K562 (cell line): ENCODE measurements around the gene ARID5B. TPM values are rescaled to one million over a fixed set of nuclear protein-coding genes. Genes with fewer than 3 reads are reported as not detected.

ENCODE experiments used
- ATAC-seq: fragments of 200-7000 bp; cut with Tn5 transposase; 3 replicates; pipeline ENCODE4 v1.9.1; 2020; ENCODE audit warnings: moderate library complexity
- BruUV-seq: library from RNA; stranded (reverse); fragments of 400-500 nt; replicated peaks from 2 replicates; lab custom pipeline; 2021; lab: Mats Ljungman, UMichigan
- CTCF ChIA-PET: fragments of 300-600 bp; formaldehyde crosslinking; extraction: SDS; loops from one replicate; lab custom pipeline; 2021; ENCODE audit warnings: low intra/inter-chr PET ratio; lab: Yijun Ruan, JAX
- POLR2A ChIA-PET: fragments of 300-600, 350-650 bp; sonication (Branson Sonifier 250); formaldehyde crosslinking; extraction: SDS; loops from one replicate; lab custom pipeline; 2021; ENCODE audit warnings: antibody characterized with exemption, inconsistent platforms; lab: Yijun Ruan, JAX
- DNase-seq, 4 experiments: peaks; one replicate each; pipeline versions ENCODE4 v3.0.0 to v3.0.0-alpha.2; 2011 to 2018; ENCODE audit warnings: low spot score in 3 of 4, mixed read lengths in 3 of 4; ENCODE audit errors: extremely low read depth in 1 of 4
- FAIRE-seq: peaks from 2 replicates; lab custom pipeline; 2011; peaks lifted over from hg19 to GRCh38; lab: Jason Lieb, UNC
- H2AFZ ChIP-seq: 2 replicates; pipeline ENCODE4 v1.6.0; 2011; ENCODE audit warnings: low read depth, low read length, control low read depth, inconsistent platforms
- H3K27ac ChIP-seq: fragments of 200-600 bp; 3 replicates; pipeline ENCODE4 v1.8.0; 2011; ENCODE audit warnings: low read depth, mild to moderate bottlenecking, control low read depth, inconsistent platforms, low read length, moderate library complexity, mixed read lengths; ENCODE audit errors: extremely low read depth
- H3K27me3 ChIP-seq, 2 experiments: fragments of 300-600 bp in 1 of 2; 2 replicates in 1 of 2; 3 replicates in 1 of 2; pipeline versions ENCODE4 v1.6.0 to v1.8.0; 2011; ENCODE audit warnings: inconsistent platforms in 2 of 2, low read length in 2 of 2, mild to moderate bottlenecking in 1 of 2, mixed read lengths in 1 of 2, moderate library complexity in 1 of 2; ENCODE audit not compliant: control insufficient read depth in 2 of 2, insufficient read depth in 2 of 2
- H3K36me3 ChIP-seq: fragments of 300-600 bp; 3 replicates; pipeline ENCODE4 v1.8.0; 2011; ENCODE audit warnings: mild to moderate bottlenecking, low read length, inconsistent platforms; ENCODE audit not compliant: control insufficient read depth, insufficient read depth
- H3K4me1 ChIP-seq, 2 experiments: fragments of 200-600 bp in 1 of 2; replicated peaks in 1 of 2; 2 replicates in 1 of 2; 3 replicates in 1 of 2; pipeline versions ENCODE4 v1.5.1 to v1.8.0; 2011; ENCODE audit warnings: inconsistent platforms in 2 of 2, low read length in 2 of 2, mild to moderate bottlenecking in 1 of 2, mixed read lengths in 1 of 2, moderate library complexity in 1 of 2; ENCODE audit not compliant: control insufficient read depth in 2 of 2, insufficient read depth in 2 of 2
- H3K4me2 ChIP-seq: 2 replicates; pipeline ENCODE4 v1.6.1; 2011; ENCODE audit warnings: low read length, control low read depth, inconsistent platforms, mixed read lengths; ENCODE audit not compliant: insufficient read depth
- H3K4me3 ChIP-seq: fragments of 200-600 bp; sonication (generic), shearing (Covaris generic); 2 replicates; pipeline ENCODE4 v1.5.1; 2016; ENCODE audit warnings: control low read depth, inconsistent platforms
- H3K79me2 ChIP-seq: fragments of 200-600 bp; 3 replicates; pipeline ENCODE4 v1.8.0; 2011; ENCODE audit warnings: low read length, inconsistent platforms; ENCODE audit not compliant: control insufficient read depth, insufficient read depth
- H3K9ac ChIP-seq, 2 experiments: 2 replicates each; pipeline versions ENCODE4 v1.6.0 to v1.6.1; 2011; ENCODE audit warnings: low read depth in 2 of 2, low read length in 2 of 2, control low read depth in 1 of 2, inconsistent platforms in 1 of 2, mild to moderate bottlenecking in 1 of 2, mixed read lengths in 1 of 2; ENCODE audit not compliant: insufficient read depth in 1 of 2
- H3K9me1 ChIP-seq: one replicate; pipeline ENCODE4 v1.6.0; 2011; ENCODE audit warnings: inconsistent platforms, mild to moderate bottlenecking, low read length, moderate library complexity; ENCODE audit not compliant: control insufficient read depth, insufficient read depth
- H3K9me3 ChIP-seq: replicated peaks from 2 replicates; pipeline ENCODE4 v1.5.1; 2011; ENCODE audit warnings: low read depth, low read length, inconsistent platforms; ENCODE audit not compliant: control insufficient read depth, insufficient read depth
- H4K20me1 ChIP-seq: replicated peaks from 2 replicates; pipeline ENCODE4 v1.6.1; 2011; ENCODE audit warnings: low read length, inconsistent platforms, mixed read lengths; ENCODE audit not compliant: control insufficient read depth, insufficient read depth
- ARID2 ChIP-seq: fragments of 450-650 bp; IDR thresholded peaks from 2 replicates; pipeline ENCODE4 v1.6.1; 2017; ENCODE audit warnings: antibody characterized with exemption, mild to moderate bottlenecking
- ARID3A ChIP-seq: IDR thresholded peaks from 2 replicates; pipeline ENCODE4 v1.6.1; 2012; ENCODE audit warnings: low read depth, low read length, improper control_type of control experiment, borderline replicate concordance
- CBX5 ChIP-seq: IDR thresholded peaks from 2 replicates; pipeline ENCODE4 v1.6.1; 2014; ENCODE audit warnings: low read depth, borderline replicate concordance
- CHCHD3 ChIP-seq: fragments of 250-450 bp; sonication (Bioruptor Pico); IDR thresholded peaks from 2 replicates; pipeline ENCODE4 v2.1.2; 2022; ENCODE audit warnings: mild to moderate bottlenecking
- ELF4 ChIP-seq: fragments of 450-650 bp; formaldehyde crosslinking; IDR thresholded peaks from 2 replicates; pipeline ENCODE4 v1.4.0; 2022; ENCODE audit warnings: missing genetic modification characterization
- WGBS: fragments of 100-300 bp; shearing (Covaris generic); methylation state at CpG from one replicate; pipeline ENCODE4 v1.1.6; 2016; ENCODE audit warnings: low coverage, mixed read lengths; ENCODE audit not compliant: insufficient coverage; ENCODE audit errors: missing lambda C conversion rate; 5-methylcytosine and 5-hydroxymethylcytosine counted together
- in situ Hi-C: fragments of 300-500 bp; cut with MboI; formaldehyde crosslinking; loops from 4 replicates; pipeline ENCODE4 v1.15.0; 2018; ENCODE audit warnings: inconsistent platforms, mixed read lengths
- intact Hi-C: fragments of 100-400 bp; cut with micrococcal nuclease; formaldehyde crosslinking; loops from 2 replicates; pipeline ENCODE4 v1.14.2; 2022
- polyA plus RNA-seq, 8 experiments: library from polyadenylated mRNA; depleted of rRNA in 4 of 8; stranded (reverse) in 5 of 8; unstranded in 3 of 8; fragments of >200 nt; fragmentation: Nextera tagmentation in 2 of 8; fragmentation: Illumina TruSeq in 1 of 8; extraction: Ambion mirVana in 2 of 8; extraction: Trizol in 1 of 8; gene quantifications; 2 replicates each; pipeline versions ENCODE4 v1.2.1 to v1.2.3, GENCODE V29; 2011 to 2014; ENCODE audit warnings: inconsistent platforms in 1 of 8, missing spikeins in 1 of 8
- total RNA-seq, 7 experiments: library from RNA; depleted of rRNA in 6 of 7; stranded (reverse); fragments of >200 nt in 6 of 7; fragmentation: Illumina TruSeq in 2 of 7; extraction: Trizol in 2 of 7; gene quantifications; 2 replicates each; pipeline versions ENCODE4 v1.2.1 to v1.2.3, GENCODE V29; 2011 to 2021; ENCODE audit warnings: low replicate concordance in 1 of 7

ARID5B gene
- total and polyA plus RNA-seq, 9 of the 15 experiments (the other 6 are each of a cell fraction or from before 2014, with no cell fraction given): 0.48 to 1.6 (median 0.80) TPM

GRCh38 chr10:61985715-61986114 lies 84.2 kb downstream of the ARID5B start:
- ATAC-seq (no peak), DNase-seq (no peak), FAIRE-seq (no peak)
- no peak for TF ChIP-seq ARID3A
- no peak for TF ChIP-seq ARID2
- no peak for TF ChIP-seq CHCHD3 (CRISPR knock-in tag)
- H3K4me3 ChIP-seq: no peak overlapping the region
- no peaks in the 10 kb centered on the region for H3K36me3 ChIP-seq
- H3K4me2 ChIP-seq: no peak overlapping the region
- no peak overlapping the region for H3K9ac ChIP-seq
- CTCF ChIA-PET: no interaction called here
- H4K20me1 ChIP-seq: no peaks in the 10 kb centered on the region
- no peaks in the 10 kb centered on the region for H3K9me1 ChIP-seq
- H3K27ac ChIP-seq: no peak overlapping the region
- POLR2A ChIA-PET: no interaction called here
- intact Hi-C loops (no loop called here), in situ Hi-C loops (no loop called here)
- no TSS peak for BruUV-seq
- H3K9me3 ChIP-seq: no peaks in the 10 kb centered on the region
- no peaks in the 10 kb centered on the region for H3K27me3 ChIP-seq
- H3K4me1 ChIP-seq: no peaks in the 10 kb centered on the region; a peak in 1 of 5 replicates
- no peak overlapping the region for H2AFZ ChIP-seq
- no peaks in the 10 kb centered on the region for H3K79me2 ChIP-seq
- 26% methylated on average over 5 of the region's 5 CpGs for WGBS

GRCh38 chr10:61986382-61986781 lies 84.9 kb downstream of the ARID5B start:
- no peak overlapping the region for H3K27ac ChIP-seq
- no peaks in the 10 kb centered on the region for H3K9me3 ChIP-seq
- no peaks in the 10 kb centered on the region for H3K9me1 ChIP-seq
- FAIRE-seq (no peak), ATAC-seq (no peak), DNase-seq (no peak)
- H3K4me1 ChIP-seq: no peaks in the 10 kb centered on the region; a peak in 1 of 5 replicates
- no peak overlapping the region for H3K9ac ChIP-seq
- ChIA-PET POLR2A (no interaction called here), CTCF (no interaction called here)
- no peak overlapping the region for H2AFZ ChIP-seq
- TF ChIP-seq ELF4 (CRISPR knock-in tag) (no peak), CBX5 (no peak)
- BruUV-seq: no TSS peak
- intact Hi-C loops (no loop called here), in situ Hi-C loops (no loop called here)
- H3K36me3 ChIP-seq: no peaks in the 10 kb centered on the region
- H3K27me3 ChIP-seq: no peaks in the 10 kb centered on the region
- 14% methylated on average over 3 of the region's 3 CpGs for WGBS
- H4K20me1 ChIP-seq: no peaks in the 10 kb centered on the region
- H3K79me2 ChIP-seq: no peaks in the 10 kb centered on the region
- no peak overlapping the region for H3K4me2 ChIP-seq
- no peak overlapping the region for H3K4me3 ChIP-seq
